ENCODE results near the gene MPZL1.

MPZL1 gene

GRCh38 chr1:167819849-167820683 is 98.3 kb downstream of the MPZL1 start:
- TF ChIP-seq, protein P1, sequence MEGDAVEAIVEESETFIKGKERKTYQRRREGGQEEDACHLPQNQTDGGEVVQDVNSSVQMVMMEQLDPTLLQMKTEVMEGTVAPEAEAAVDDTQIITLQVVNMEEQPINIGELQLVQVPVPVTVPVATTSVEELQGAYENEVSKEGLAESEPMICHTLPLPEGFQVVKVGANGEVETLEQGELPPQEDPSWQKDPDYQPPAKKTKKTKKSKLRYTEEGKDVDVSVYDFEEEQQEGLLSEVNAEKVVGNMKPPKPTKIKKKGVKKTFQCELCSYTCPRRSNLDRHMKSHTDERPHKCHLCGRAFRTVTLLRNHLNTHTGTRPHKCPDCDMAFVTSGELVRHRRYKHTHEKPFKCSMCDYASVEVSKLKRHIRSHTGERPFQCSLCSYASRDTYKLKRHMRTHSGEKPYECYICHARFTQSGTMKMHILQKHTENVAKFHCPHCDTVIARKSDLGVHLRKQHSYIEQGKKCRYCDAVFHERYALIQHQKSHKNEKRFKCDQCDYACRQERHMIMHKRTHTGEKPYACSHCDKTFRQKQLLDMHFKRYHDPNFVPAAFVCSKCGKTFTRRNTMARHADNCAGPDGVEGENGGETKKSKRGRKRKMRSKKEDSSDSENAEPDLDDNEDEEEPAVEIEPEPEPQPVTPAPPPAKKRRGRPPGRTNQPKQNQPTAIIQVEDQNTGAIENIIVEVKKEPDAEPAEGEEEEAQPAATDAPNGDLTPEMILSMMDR (IDR thresholded peaks at IDR 0.05; ENCODE audit: low read depth, low read length) = no peak
- no peaks in the 10 kb centered on the region for H3K36me3 ChIP-seq
- no peaks in the 10 kb centered on the region for H3K27me3 ChIP-seq (ENCODE audit: insufficient read depth, low read depth, severe bottlenecking)
- no peaks in the 10 kb centered on the region for H3K9me3 ChIP-seq (ENCODE audit: severe bottlenecking)
- no peak overlapping the region for H3K4me3 ChIP-seq (ENCODE audit: low read depth, low read length)
- H3K27ac ChIP-seq = no peak overlapping the region
- no peak for DNase-seq

- H3K9me3 ChIP-seq (ENCODE audit: severe bottlenecking) = no peaks in the 10 kb centered on the region
- H3K4me3 ChIP-seq (ENCODE audit: low read depth, low read length) = no peak overlapping the region
- TF ChIP-seq, protein P1 (IDR thresholded peaks at IDR 0.05; ENCODE audit: low read depth, low read length) = no peak
- no peaks in the 10 kb centered on the region for H3K27me3 ChIP-seq (ENCODE audit: insufficient read depth, low read depth, severe bottlenecking)
- H3K36me3 ChIP-seq = no peaks in the 10 kb centered on the region
- no peak for DNase-seq
- H3K27ac ChIP-seq = no peak overlapping the region
These were observed 99.0 kb downstream of the MPZL1 start for GRCh38 chr1:167820684-167821355.

DNA sequence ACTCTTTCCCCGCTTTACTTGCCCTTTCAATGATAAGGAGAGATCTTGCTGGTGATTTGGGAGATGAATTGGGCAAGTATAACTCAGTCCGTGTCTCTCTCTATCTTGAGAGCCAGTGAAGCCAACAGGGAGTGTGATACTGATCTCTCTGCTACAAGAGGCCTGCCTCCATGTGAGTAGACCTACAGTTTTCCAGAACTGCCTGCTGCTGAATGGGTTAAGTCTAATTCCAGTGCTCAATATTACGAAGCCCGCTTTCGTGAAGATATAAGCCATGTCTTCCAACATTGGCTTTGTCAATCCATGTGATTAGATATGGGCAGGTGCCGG is 99.5 kb downstream of the MPZL1 start:
- no peak overlapping the region for H3K27ac ChIP-seq
- no peak overlapping the region for H3K4me3 ChIP-seq (ENCODE audit: low read depth, low read length)
- no peak for DNase-seq
- TF ChIP-seq, protein P1 (IDR thresholded peaks at IDR 0.05; ENCODE audit: low read depth, low read length) = no peak
- no peaks in the 10 kb centered on the region for H3K36me3 ChIP-seq
- H3K9me3 ChIP-seq (ENCODE audit: severe bottlenecking) = no peaks in the 10 kb centered on the region
- H3K27me3 ChIP-seq (ENCODE audit: insufficient read depth, low read depth, severe bottlenecking) = no peaks in the 10 kb centered on the region

GRCh38 chr1:167821969-167822685 is 100.3 kb downstream of the MPZL1 start:
- TF ChIP-seq, protein P1 (IDR thresholded peaks at IDR 0.05; ENCODE audit: low read depth, low read length) = no peak
- Histone ChIP-seq H3K36me3 (no peaks in the 10 kb centered on the region), H3K4me3 (ENCODE audit: low read depth, low read length) (no peak overlapping the region), H3K9me3 (ENCODE audit: severe bottlenecking) (no peaks in the 10 kb centered on the region), H3K27me3 (ENCODE audit: insufficient read depth, low read depth, severe bottlenecking) (no peaks in the 10 kb centered on the region), H3K27ac (no peak overlapping the region)
- no peak for DNase-seq

DNA sequence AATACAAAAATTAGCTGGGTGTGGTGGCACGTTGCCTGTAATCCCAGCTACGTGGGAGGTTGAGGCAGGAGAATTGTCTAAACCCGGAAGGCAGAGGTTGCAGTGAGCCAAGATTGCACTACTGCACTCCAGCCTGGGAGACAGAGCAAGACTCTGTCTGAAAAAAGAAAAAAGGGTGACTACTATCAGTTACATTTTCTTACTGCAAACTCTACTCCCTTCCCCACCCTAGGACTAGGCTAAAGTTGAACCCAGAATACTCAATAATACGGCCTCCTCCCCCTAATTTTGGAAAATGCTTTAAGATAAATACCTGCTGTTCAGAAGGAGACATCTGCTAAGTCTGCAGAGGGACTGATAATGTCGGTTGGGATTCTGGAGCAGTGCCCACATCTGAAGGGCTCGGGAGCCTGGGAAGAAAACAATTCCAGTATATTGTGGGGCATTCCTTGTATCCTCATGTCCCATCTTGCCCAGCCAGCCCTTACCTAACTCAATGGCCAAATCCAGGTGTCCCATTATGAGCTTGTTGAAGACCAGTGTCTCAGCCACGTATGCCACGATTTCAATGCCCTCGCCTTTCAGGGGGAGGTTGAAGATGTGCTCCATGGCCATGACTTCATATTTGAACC is 102.5 kb downstream of the MPZL1 start:
- H3K9me3 ChIP-seq (ENCODE audit: severe bottlenecking) = no peaks in the 10 kb centered on the region
- no peak overlapping the region for H3K4me3 ChIP-seq (ENCODE audit: low read depth, low read length)
- no peaks in the 10 kb centered on the region for H3K36me3 ChIP-seq
- no peaks in the 10 kb centered on the region for H3K27me3 ChIP-seq (ENCODE audit: insufficient read depth, low read depth, severe bottlenecking)
- DNase-seq = no peak
- H3K27ac ChIP-seq = no peak overlapping the region
- TF ChIP-seq, protein P1 (IDR thresholded peaks at IDR 0.05; ENCODE audit: low read depth, low read length) = no peak
